ENCODE results near the gene QRFP. TPM values are rescaled to one million over a fixed set of nuclear protein-coding genes. Genes with fewer than 3 reads are reported as not detected.

The QRFP gene
- total and polyA plus RNA-seq, 2 experiments from 2014 or later = 0.45 TPM; not detected in 1

GRCh38 chr9:130932255-130933079 is 35.9 kb upstream of the QRFP start:
- no peak overlapping the region for H3K4me3 ChIP-seq
- H3K36me3 ChIP-seq = no peaks in the 10 kb centered on the region
- H3K4me1 ChIP-seq (ENCODE audit: low read depth) = peaks cover 5% of the 10 kb centered on the region
- no peak overlapping the region for H3K27ac ChIP-seq
- peak; percentile 22 for TF ChIP-seq CTCF (IDR thresholded peaks at IDR 0.05; ENCODE audit: low read depth, low read length)
- H3K9me3 ChIP-seq (ENCODE audit: low read depth) = no peaks in the 10 kb centered on the region
- peaks cover 6% of the 10 kb centered on the region for H3K27me3 ChIP-seq
- peak; percentile 65 to 70 for DNase-seq (ENCODE audit: low read depth in 1 of 2, low spot score in 1 of 2)

- Histone ChIP-seq H3K36me3 (no peaks in the 10 kb centered on the region), H3K27ac (no peak overlapping the region), H3K4me3 (no peak overlapping the region), H3K4me1 (ENCODE audit: low read depth) (peaks cover 5% of the 10 kb centered on the region), H3K27me3 (no peaks in the 10 kb centered on the region), H3K9me3 (ENCODE audit: low read depth) (no peaks in the 10 kb centered on the region)
- no peak for TF ChIP-seq CTCF (IDR thresholded peaks at IDR 0.05; ENCODE audit: low read depth, low read length)
- DNase-seq (ENCODE audit: low read depth in 1 of 2, low spot score in 1 of 2) = no peak
Measured at GRCh38 chr9:130931508-130932254, 35.1 kb upstream of the QRFP start.

GRCh38 chr9:130930804-130931349 is 34.3 kb upstream of the QRFP start:
- DNase-seq (ENCODE audit: low read depth in 1 of 2, low spot score in 1 of 2) = no peak
- H3K27me3 ChIP-seq = no peaks in the 10 kb centered on the region
- H3K4me1 ChIP-seq (ENCODE audit: low read depth) = peaks cover 5% of the 10 kb centered on the region
- no peak for TF ChIP-seq CTCF (IDR thresholded peaks at IDR 0.05; ENCODE audit: low read depth, low read length)
- no peak overlapping the region for H3K27ac ChIP-seq
- no peak overlapping the region for H3K4me3 ChIP-seq
- no peaks in the 10 kb centered on the region for H3K36me3 ChIP-seq
- H3K9me3 ChIP-seq (ENCODE audit: low read depth) = no peaks in the 10 kb centered on the region

DNA sequence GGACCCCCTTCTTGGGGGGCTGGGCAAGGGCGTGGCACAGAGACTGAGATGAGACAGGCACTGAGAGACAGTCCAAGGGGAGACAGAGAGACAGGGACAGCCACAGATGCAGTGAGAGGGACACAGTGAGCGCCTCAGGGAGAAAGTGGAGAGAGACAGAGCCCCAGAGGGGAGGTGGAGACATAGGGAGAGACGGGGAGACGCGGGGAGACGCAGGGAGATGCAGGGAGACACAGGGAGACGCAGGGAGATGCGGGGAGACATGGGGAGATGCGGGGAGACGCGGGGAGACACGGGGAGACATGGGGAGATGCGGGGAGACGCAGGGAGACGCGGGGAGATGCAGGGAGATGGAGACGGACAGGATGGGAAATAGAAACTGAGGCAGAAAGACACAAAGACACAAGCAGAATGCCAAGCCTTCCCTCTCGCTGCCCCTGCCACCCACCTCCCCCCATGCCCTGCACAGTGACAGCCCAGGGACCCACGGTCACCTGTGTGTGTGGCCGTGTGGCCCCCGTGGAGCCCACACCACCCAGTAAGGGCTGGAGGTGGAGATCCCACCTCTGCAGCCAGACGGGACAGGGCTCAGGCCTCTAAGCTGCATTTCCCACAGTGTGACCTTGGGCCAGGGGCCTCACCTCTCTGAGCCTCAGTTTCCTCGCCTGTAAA is 33.7 kb upstream of the QRFP start:
- no peak overlapping the region for H3K27ac ChIP-seq
- peaks cover 5% of the 10 kb centered on the region for H3K4me1 ChIP-seq (ENCODE audit: low read depth)
- no peaks in the 10 kb centered on the region for H3K9me3 ChIP-seq (ENCODE audit: low read depth)
- H3K27me3 ChIP-seq = no peaks in the 10 kb centered on the region
- TF ChIP-seq CTCF (IDR thresholded peaks at IDR 0.05; ENCODE audit: low read depth, low read length) = no peak
- no peak overlapping the region for H3K4me3 ChIP-seq
- no peak for DNase-seq (ENCODE audit: low read depth in 1 of 2, low spot score in 1 of 2)
- H3K36me3 ChIP-seq = no peaks in the 10 kb centered on the region

GRCh38 chr9:130929571-130930038 is 33.0 kb upstream of the QRFP start:
- H3K4me1 ChIP-seq (ENCODE audit: low read depth) = peaks cover 5% of the 10 kb centered on the region
- H3K36me3 ChIP-seq = no peaks in the 10 kb centered on the region
- H3K27me3 ChIP-seq = no peaks in the 10 kb centered on the region
- no peaks in the 10 kb centered on the region for H3K9me3 ChIP-seq (ENCODE audit: low read depth)
- no peak overlapping the region for H3K4me3 ChIP-seq
- DNase-seq (ENCODE audit: low read depth in 1 of 2, low spot score in 1 of 2) = no peak
- TF ChIP-seq CTCF (IDR thresholded peaks at IDR 0.05; ENCODE audit: low read depth, low read length) = no peak
- H3K27ac ChIP-seq = no peak overlapping the region
